HG03095 (cell line): Measurements from ENCODE around the gene C19orf12.
"Not testable (repeated sequence)": the region's sequence is repeated elsewhere in the genome, so short reads cannot be mapped to it uniquely, and the experiment has no call there.

ENCODE experiments used
- ATAC-seq: cut with Tn5 transposase; IDR thresholded peaks from one replicate; pipeline ENCODE4 v1.9.1; 2021; ENCODE audit warnings: moderate library complexity; ENCODE audit not compliant: unreplicated experiment

Gene C19orf12

DNA sequence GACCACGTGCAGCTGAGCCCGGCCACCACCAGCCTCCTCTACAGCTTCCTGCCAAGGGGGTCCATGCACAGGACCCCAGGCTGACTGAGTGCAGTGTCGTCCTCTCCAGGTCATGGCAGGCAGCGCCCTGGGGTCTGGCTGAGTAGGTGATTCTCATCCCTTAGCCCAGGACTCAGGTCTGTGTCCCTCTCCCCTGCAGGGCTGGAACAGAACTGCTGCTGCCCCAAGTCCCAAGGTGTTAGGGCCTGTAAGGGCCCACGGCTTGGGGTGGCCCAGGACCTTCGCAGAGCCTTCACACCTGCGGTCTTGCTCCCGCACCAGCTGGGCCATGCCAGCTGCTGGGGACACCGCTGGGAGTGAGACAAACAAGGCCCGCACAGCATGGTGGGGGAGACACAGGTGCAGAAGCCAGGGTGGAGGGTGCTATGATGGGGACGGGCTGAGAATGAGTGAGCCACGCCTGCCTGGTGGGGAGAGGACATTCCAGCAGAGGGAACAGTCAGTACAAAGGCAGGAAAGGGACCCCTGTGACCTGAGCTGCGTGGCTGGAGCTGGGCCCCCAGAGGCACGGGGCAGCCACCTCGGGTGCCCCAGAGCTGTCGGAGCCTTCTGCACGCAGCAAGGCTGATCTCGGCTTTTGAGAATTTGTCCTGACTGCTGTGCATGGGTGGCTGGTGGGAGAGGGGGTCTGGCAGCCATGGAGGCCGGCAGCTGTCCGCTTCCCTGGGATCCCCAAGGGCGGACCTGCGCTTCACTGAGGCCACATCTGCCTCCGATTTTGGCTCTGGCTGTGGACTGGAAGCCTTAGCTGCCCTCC, 37.9 kb downstream of the C19orf12 start:
- no peak for ATAC-seq

- ATAC-seq: no peak
Measured at GRCh38 chr19:29676586-29676985, 38.5 kb downstream of the C19orf12 start.

GRCh38 chr19:29675650-29676186, 39.3 kb downstream of the C19orf12 start:
- ATAC-seq: no peak

GRCh38 chr19:29675120-29675649, 39.9 kb downstream of the C19orf12 start:
- ATAC-seq: no peak

DNA sequence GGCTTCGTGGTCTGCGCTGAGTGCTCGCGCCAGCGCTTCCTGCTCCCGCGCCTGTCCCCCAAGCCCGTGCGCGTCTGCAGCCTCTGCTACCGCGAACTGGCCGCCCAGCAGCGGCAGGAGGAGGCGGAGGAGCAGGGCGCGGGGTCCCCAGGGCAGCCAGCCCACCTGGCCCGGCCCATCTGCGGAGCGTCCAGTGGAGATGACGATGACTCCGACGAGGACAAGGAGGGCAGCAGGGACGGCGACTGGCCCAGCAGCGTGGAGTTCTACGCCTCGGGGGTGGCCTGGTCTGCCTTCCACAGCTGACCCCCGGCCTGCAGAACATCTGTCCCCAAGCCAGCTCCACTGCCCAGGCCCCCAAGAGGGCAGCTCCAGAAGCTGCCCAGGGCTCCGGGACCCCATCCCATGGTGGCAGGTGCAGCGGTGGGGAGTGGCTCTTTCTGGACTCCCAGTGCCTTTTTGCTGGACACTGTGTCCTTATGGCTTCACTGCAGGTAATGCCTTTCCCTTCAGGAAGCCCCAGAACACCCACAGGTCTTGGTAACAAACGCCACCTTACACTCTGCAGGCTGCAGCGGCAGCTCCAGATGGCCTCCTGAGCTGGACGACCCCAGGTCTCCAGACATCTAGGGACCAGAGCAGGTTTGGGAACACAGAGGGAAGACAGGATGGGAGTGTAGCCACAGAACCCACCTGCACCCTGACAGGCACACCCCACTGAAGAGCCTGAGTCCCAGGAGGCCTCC, 40.5 kb downstream of the C19orf12 start:
- no peak for ATAC-seq

- ATAC-seq: no peak
Measured at GRCh38 chr19:29673451-29674371, 41.4 kb downstream of the C19orf12 start.

- peak; percentile 44 for ATAC-seq
Measured at GRCh38 chr19:29672933-29673336, 42.1 kb downstream of the C19orf12 start.

DNA sequence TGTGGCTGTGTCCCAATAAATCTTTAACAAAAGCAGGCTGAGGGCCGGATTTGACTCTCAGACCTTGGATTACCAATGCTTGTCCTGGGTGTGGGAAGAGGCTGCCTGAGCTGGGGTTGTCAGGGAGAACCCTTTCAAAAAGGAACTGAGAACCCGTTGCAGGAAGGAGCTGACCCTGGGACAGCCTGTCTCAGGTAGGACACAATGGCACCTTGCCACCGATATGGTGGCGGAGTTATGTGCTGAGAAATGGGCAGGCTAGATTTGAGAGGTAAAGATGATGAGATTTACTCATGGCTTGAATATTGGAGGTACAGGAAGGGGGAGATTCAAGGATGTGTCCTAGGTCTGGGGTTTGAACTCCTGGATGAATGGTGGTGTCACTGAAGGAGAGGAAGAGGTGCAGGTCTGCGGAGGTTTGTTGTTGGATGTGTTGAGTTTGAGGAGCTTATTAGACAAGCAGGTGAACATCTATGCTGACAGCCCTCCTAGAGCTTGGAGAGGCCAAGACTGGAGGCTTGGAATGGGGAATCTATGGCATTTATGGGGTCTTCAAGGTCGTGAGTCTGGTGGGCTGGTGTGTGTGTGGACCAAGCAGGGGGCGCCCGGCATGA, 42.6 kb downstream of the C19orf12 start:
- ATAC-seq: no peak

- ATAC-seq: peak; percentile 54
Measured at GRCh38 chr19:29671393-29672160, 43.5 kb downstream of the C19orf12 start.

GRCh38 chr19:29671026-29671392, 44.1 kb downstream of the C19orf12 start:
- ATAC-seq: not testable (repeated sequence)

DNA sequence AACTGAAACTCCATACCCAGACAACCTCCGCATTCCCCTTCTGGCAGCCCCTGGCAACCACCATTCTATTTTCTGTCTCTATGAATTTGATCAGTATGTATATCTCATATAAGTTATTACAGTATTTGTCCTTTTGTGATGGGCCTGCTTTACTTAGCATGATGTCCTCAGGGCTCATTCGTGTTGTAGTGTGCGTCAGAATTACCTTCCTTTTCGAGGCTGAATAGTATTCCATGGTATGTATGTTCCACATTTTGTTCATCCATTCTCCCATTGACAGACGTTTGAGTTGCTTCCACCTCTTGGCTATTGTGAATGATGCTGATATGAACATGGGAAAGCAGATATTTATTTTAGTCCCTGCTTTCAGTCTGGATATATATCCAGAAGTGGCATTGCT, 44.8 kb downstream of the C19orf12 start:
- no peak for ATAC-seq

- ATAC-seq: no peak
Measured at GRCh38 chr19:29668746-29669609, 46.1 kb downstream of the C19orf12 start.

GRCh38 chr19:29667901-29668341, 47.1 kb downstream of the C19orf12 start:
- ATAC-seq: no peak

DNA sequence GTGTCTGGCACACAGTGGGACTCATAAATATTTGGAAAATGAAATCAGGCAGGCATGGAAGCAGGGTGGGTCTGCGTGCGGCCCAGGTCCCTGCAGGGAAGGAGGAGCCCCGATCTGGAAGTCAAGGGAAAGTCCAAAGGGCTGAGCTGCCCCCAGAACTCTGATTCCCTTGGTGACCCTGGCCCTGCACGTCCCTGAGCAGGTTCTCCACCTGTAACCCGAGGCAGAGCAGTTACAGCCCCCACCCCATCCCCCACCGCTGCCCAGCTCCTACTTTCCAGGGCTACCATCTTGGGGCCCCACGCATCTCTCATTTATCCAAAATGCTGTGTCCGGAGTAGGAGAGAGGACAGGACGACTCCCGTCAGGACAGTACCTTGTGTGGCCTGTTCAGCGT, 47.7 kb downstream of the C19orf12 start:
- ATAC-seq: no peak

DNA sequence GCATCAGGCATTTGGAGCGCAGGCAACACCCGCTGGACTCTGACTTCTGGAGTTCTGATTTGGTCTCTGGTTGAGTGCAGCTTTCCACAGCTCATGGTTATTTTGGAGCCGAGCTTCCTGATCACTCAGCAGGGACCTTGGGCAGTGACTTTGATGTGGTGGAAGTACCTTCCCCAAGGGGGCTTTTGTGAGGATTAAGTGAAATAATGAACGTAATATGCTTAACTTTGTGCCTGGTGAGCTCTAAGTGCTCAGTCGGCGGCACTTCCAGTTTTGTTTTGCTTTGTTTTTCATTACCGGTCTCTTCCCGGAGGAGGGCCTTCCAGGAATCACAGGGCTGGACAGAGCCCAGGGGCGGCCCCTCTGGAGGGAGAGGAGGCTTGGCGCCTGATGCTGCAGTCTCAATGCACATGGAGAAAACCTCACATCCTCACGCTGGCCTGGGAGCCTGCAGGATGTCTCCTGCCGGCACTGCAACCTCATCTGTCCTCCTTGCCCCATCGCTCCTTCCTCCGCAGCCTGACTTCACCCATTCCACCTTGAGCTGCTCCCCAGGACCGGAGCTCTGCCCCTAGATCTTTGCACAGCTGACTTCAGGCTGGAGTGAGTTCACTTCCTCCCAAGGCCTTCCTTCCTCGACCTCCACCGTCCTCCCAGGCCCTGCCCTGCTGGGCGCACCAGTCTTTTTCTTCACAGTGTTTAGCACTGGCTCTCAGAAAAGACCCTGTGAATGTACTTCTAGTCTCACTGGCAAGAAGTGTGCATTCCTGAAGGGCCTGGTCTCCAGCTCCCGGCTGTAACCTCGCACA, 48.3 kb downstream of the C19orf12 start:
- no peak for ATAC-seq

GRCh38 chr19:29665826-29666577, 49.1 kb downstream of the C19orf12 start:
- no peak for ATAC-seq
